ENCODE data around the gene GABRB3. TPM values are rescaled to one million over a fixed set of nuclear protein-coding genes. Genes with fewer than 3 reads are reported as not detected.

GABRB3 gene
- total RNA-seq, 2 experiments from 2014 or later = 0.16 TPM; not detected in 1

GRCh38 chr15:26590676-26591075 is 182.2 kb downstream of the GABRB3 start:
- no peaks in the 10 kb centered on the region for H3K27me3 Mint-ChIP-seq
- ChIA-PET CTCF (no interaction called here), POLR2A (no interaction called here)
- no peak overlapping the region for H3K4me3 Mint-ChIP-seq
- ATAC-seq (no peak), DNase-seq (no peak)
- no peaks in the 10 kb centered on the region for H3K36me3 Mint-ChIP-seq (ENCODE audit: low read depth)
- no peaks in the 10 kb centered on the region for H3K9me3 Mint-ChIP-seq
- TF ChIP-seq CTCF (IDR thresholded peaks at IDR 0.05) = no peak
- intact Hi-C loops (cut with micrococcal nuclease) = no loop called here
- H3K27ac Mint-ChIP-seq = no peak overlapping the region
- no peaks in the 10 kb centered on the region for H3K4me1 Mint-ChIP-seq (ENCODE audit: low read depth)

- Mint-ChIP-seq H3K27me3 (no peaks in the 10 kb centered on the region), H3K4me1 (ENCODE audit: low read depth) (no peaks in the 10 kb centered on the region), H3K9me3 (peaks cover 5% of the 10 kb centered on the region), H3K27ac (no peak overlapping the region), H3K36me3 (ENCODE audit: low read depth) (no peaks in the 10 kb centered on the region), H3K4me3 (no peak overlapping the region)
- DNase-seq = no peak
- intact Hi-C loops (cut with micrococcal nuclease) = no loop called here
- ChIA-PET CTCF (no interaction called here), POLR2A (no interaction called here)
- TF ChIP-seq CTCF (IDR thresholded peaks at IDR 0.05) = no peak
- ATAC-seq = no peak
These were observed 190.0 kb downstream of the GABRB3 start for GRCh38 chr15:26582840-26583239.

- CTCF ChIA-PET = no interaction called here
- intact Hi-C loops (cut with micrococcal nuclease) = no loop called here
- H3K27ac Mint-ChIP-seq = no peak overlapping the region
- ATAC-seq = no peak
- H3K36me3 Mint-ChIP-seq (ENCODE audit: low read depth) = no peaks in the 10 kb centered on the region
- DNase-seq = no peak
- POLR2A ChIA-PET = no interaction called here
- peaks cover 5% of the 10 kb centered on the region for H3K9me3 Mint-ChIP-seq
- TF ChIP-seq CTCF (IDR thresholded peaks at IDR 0.05) = no peak
- no peaks in the 10 kb centered on the region for H3K27me3 Mint-ChIP-seq
- H3K4me3 Mint-ChIP-seq = no peak overlapping the region
- no peaks in the 10 kb centered on the region for H3K4me1 Mint-ChIP-seq (ENCODE audit: low read depth)
These were observed 191.9 kb downstream of the GABRB3 start for GRCh38 chr15:26580943-26581342.

GRCh38 chr15:26572602-26573350 is 200.1 kb downstream of the GABRB3 start:
- H3K27me3 Mint-ChIP-seq = no peaks in the 10 kb centered on the region
- H3K27ac Mint-ChIP-seq = no peak overlapping the region
- ChIA-PET CTCF (no interaction called here), POLR2A (no interaction called here)
- no peak for ATAC-seq
- TF ChIP-seq CTCF (IDR thresholded peaks at IDR 0.05) = no peak
- H3K9me3 Mint-ChIP-seq = peaks cover 8% of the 10 kb centered on the region
- H3K36me3 Mint-ChIP-seq (ENCODE audit: low read depth) = no peaks in the 10 kb centered on the region
- H3K4me1 Mint-ChIP-seq (ENCODE audit: low read depth) = no peaks in the 10 kb centered on the region
- DNase-seq = no peak
- no peak overlapping the region for H3K4me3 Mint-ChIP-seq
- intact Hi-C loops (cut with micrococcal nuclease) = loop anchor here (10.0 kb wide), 1 partner anchor 48 kb away; no protein-coding TSS in a partner anchor

GRCh38 chr15:26571346-26571745 is 201.5 kb downstream of the GABRB3 start:
- DNase-seq (no peak), ATAC-seq (no peak)
- Mint-ChIP-seq H3K4me3 (no peak overlapping the region), H3K36me3 (ENCODE audit: low read depth) (no peaks in the 10 kb centered on the region), H3K27me3 (no peaks in the 10 kb centered on the region), H3K9me3 (peaks cover 11% of the 10 kb centered on the region), H3K4me1 (ENCODE audit: low read depth) (no peaks in the 10 kb centered on the region), H3K27ac (no peak overlapping the region)
- TF ChIP-seq CTCF (IDR thresholded peaks at IDR 0.05) = no peak
- intact Hi-C loops (cut with micrococcal nuclease) = loop anchor here (10.0 kb wide), 1 partner anchor 47 kb away; no protein-coding TSS in a partner anchor
- ChIA-PET POLR2A (no interaction called here), CTCF (no interaction called here)

All from activated CD8-positive, alpha-beta T cell treated with anti-CD3 and anti-CD28 coated beads for 36 hours (primary cell).